SIG-M5 treated with dmso at 0.1 percent for 504 hours (cell line): Measurements from ENCODE around the gene PPP6R2.
"Not testable (repeated sequence)": the region's sequence is repeated elsewhere in the genome, so short reads cannot be mapped to it uniquely, and the experiment has no call there.

Experiments used
- DNase-seq: peaks from one replicate; lab custom pipeline; 2025; ENCODE audit not compliant: unreplicated experiment; lab: John Stamatoyannopoulos, UW

Gene PPP6R2

DNA sequence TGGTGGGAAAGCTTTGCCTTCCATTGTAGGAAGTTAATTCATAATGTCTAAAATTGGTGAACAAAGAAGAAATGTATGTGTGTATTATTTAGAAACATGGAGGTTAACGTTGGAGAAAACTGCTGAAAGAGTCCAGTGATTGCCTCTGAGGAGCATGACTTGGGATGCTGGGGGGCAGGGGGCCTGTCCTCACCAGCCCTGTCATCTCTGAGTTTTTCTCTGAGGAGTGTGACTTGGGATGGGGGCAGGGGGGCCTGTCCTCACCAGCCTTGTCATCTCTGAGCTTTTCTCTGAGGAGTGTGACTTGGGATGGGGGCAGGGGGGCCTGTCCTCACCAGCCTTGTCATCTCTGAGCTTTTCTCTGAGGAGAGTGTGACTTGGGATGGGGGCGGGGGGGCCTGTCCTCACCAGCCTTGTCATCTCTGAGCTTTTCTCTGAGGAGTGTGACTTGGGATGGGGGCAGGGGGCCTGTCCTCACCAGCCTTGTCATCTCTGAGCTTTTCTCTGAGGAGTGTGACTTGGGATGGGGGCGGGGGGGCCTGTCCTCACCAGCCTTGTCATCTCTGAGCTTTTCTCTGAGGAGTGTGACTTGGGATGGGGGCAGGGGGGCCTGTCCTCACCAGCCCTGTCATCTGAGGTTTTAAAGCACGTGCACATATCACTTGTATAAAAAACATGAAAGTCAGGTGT lies 54.4 kb downstream of the PPP6R2 start:
- not testable (repeated sequence) for DNase-seq

GRCh38 chr22:50398831-50399648 lies 55.9 kb downstream of the PPP6R2 start:
- no peak for DNase-seq

DNA sequence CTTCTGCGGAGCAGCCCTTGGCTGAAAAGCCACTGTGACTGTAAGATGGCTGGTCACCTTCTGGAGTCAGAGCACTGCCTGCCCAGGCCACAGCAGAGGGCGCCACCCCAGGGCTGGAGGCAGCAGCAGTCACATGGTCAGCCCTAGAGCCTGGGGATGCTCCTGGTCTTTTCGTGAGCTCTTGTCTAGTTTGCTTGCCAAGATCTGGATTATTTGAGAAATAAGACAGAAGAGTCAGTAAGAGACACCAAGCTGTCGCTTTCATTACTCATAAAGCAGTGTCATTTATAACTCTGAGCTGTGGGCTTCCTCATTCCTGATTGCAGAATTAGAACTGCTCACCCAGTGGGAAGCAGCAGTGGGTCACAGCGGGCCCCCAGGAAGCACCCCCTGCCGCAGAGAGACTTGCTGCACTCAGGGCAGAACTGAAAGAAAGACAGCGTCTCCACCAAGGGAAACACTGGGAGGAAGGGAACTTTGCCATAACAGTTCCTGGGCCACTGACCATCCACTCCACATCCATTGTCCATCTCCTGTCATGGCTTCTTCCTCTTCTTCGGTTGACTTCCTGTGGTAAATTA lies 56.7 kb downstream of the PPP6R2 start:
- peak; percentile 79 for DNase-seq

GRCh38 chr22:50400406-50400805 lies 57.3 kb downstream of the PPP6R2 start:
- no peak for DNase-seq

GRCh38 chr22:50400931-50401330 lies 57.8 kb downstream of the PPP6R2 start:
- DNase-seq = no peak

DNA sequence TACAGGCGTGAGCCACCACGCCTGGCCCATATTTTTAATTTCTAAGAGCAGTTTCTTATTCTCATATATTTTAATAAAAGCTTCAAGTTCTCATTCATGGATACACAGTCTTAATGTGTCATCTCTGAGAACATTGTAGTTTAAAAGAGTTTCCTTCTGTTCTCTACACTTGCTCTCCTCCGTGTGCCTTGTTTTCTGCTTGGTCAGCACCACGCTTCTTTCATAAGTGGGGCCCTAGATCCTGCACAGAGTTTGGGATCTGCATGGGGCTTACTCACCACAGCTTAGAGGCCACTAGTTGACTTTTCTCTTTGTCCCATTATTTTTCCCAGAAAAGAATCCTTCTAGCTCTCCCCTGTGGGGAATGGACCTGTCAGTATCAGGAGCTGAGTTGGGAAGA lies 58.8 kb downstream of the PPP6R2 start:
- no peak for DNase-seq

GRCh38 chr22:50403701-50404101 lies 60.6 kb downstream of the PPP6R2 start:
- no peak for DNase-seq

DNA sequence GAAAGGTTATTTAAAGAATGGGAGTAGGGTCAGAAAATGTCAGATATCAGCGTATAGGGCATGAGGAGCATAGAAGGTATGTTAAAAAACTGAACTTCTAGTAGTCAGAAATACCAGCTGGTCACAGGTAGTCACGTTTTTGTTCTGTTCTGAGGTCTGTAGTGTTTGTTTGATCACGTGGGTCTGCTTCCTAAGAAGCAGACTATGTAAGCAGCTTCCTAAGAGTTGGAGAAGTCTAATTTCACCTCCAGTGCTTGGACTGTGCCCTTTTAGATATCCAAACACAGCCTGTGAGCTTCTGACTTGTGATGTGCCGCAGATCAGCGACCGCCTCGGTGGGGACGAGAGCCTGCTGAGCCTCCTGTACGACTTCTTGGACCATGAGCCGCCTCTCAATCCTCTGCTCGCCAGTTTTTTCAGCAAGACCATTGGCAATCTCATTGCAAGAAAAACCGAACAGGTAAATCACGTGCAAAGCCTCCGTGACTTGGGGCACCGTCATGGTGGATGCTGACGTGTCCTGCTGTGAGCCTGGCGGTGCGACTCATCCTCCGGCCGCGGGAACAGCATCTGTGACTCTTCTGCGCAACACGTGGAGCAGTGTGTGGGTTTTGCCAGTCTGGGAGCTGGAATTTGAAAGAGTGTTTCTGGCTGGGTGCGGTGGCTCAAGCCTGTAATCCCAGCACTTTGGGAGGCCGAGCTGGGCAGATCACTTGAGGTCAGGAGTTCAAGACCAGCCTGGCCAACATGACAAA lies 63.5 kb downstream of the PPP6R2 start:
- DNase-seq = no peak

- DNase-seq = no peak
These were observed 65.2 kb downstream of the PPP6R2 start for GRCh38 chr22:50408311-50408710.

DNA sequence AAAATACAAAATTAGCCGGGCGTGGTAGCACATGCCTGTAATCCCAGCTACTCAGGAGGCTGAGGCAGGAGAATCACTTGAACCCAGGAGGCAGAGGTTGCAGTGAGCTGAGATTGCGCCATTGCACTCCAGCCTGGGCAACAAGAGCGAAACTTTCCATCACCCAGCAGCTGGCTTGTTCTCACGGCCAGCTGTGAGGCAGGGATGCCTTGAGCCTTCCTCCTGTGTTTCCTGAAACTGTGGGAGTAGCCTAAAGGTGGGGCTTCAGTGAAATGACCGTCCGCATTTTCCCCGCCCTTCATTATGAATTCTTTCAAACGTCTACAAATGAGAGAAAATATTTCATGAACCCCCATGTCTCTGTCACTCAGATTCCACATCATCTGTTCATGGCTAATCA lies 65.8 kb downstream of the PPP6R2 start:
- not testable (repeated sequence) for DNase-seq

GRCh38 chr22:50414476-50415248 lies 71.5 kb downstream of the PPP6R2 start:
- no peak for DNase-seq

GRCh38 chr22:50415426-50415825 lies 72.3 kb downstream of the PPP6R2 start:
- no peak for DNase-seq

DNA sequence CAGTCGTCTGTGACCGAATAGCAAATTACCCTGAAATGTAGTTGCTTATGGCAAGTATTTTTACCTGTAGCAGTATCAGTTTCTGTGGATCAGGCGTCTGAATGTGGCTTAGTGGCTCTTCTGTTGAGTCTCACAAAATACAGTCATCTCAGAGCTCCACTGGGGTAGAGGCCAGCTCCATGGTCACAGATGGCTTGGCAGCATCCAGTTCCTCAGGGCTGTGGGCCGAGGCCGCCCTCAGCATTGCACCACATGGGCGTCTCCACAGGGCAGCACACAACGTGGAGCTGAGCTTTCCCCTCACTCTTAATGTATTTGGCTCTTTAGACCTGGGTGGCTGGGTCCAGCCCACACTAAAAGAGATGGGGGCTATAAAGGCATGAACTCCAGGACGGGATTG lies 73.9 kb downstream of the PPP6R2 start:
- DNase-seq = no peak

DNA sequence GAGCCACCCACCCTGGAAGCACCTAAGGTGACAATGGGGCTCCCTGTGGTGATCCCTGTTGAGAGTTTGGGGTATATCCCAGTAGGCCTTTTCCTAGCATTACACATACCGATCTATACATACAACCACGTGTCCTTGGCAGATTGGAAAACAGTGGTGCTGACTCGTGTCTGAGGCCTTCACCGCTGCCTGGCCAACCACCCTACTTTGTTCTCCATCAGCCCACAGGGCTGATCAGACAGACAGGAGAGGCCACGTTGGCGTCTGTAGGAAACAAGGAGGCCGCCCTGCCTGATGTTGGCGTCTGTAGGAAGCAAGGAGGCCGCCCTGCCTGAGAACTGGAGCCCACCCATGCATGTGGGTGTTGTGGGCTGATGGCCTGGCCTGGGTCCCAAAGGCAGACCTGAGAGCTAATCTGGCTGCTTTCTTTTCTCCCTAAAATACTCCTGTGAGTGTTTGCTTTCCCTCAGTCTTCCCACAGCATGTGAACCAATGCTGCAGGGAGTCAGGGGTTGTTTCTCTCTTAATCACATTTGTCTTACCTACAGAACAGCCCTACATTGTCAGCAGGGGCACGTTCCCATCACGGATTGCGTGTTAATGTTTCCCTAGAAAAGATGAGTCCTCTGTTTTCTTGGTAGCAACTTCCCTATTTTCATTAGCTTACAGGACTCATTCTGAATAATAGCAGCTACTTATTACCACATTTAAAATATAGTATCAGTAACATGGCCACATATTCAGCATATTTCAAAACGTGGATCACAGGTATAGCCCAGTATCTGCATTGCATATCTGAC lies 74.5 kb downstream of the PPP6R2 start:
- DNase-seq = no peak

DNA sequence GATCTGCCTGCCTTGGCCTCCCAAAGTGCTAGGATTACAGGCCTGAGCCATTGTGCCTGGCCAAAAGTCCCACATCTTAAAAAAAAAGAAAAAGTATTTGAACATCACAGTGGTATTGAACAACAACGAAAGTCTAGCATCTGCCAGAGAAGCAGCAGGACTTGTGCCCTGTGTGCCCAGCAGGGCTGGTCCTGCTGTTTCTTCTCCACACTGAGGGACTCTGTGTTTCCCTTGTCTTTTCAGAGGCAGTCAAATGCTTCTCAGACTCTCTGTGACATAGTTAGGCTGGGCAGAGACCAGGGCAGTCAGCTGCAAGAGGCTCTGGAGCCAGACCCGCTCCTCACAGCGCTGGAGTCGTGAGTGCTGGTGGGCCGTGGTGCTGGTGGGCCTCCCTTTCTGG lies 75.5 kb downstream of the PPP6R2 start:
- DNase-seq = no peak

- no peak for DNase-seq
These were observed 76.0 kb downstream of the PPP6R2 start for GRCh38 chr22:50419116-50419515.

- no peak for DNase-seq
These were observed 76.9 kb downstream of the PPP6R2 start for GRCh38 chr22:50420015-50420414.

GRCh38 chr22:50420581-50420980 lies 77.5 kb downstream of the PPP6R2 start:
- DNase-seq = no peak

- DNase-seq = peak; percentile 7
These were observed 78.9 kb downstream of the PPP6R2 start for GRCh38 chr22:50422046-50422445.
